ENCODE measurements around the gene ZGRF1. TPM values are rescaled to one million over a fixed set of nuclear protein-coding genes. Genes with fewer than 3 reads are reported as not detected.

Gene ZGRF1
- total and polyA plus RNA-seq, 10 of the 15 experiments (the other 5 are each of a cell fraction or from before 2014, with no cell fraction given), result 8.5 to 32.1 (median 20.1) TPM

GRCh38 chr4:112513971-112514646, 122.6 kb downstream of the ZGRF1 start (continued):
- no peak for TF ChIP-seq ZNF592 (IDR thresholded peaks at IDR 0.05)
- TF ChIP-seq SIX5 (IDR thresholded peaks at IDR 0.05; ENCODE audit: low read depth, low read length, severe bottlenecking), result no peak
- TF ChIP-seq ZNF217 (IDR thresholded peaks at IDR 0.05), result no peak
- TF ChIP-seq GATAD2B (conservative IDR thresholded peaks at IDR 0.05; ENCODE audit: low read depth), result 0 out of 2 replicates have a peak, but pooled peaks have one; percentile 25
- no peak for TF ChIP-seq NRF1 (conservative IDR thresholded peaks at IDR 0.05; ENCODE audit: low read depth, low read length)
- TF ChIP-seq IRF5 (IDR thresholded peaks at IDR 0.05; ENCODE audit: borderline replicate concordance), result no peak

Data from GM12878 (cell line).